GM19455 (cell line): ENCODE measurements around the gene HCFC1.

Source experiments
- ATAC-seq: cut with Tn5 transposase; IDR thresholded peaks from one replicate; pipeline ENCODE4 v1.9.1; 2021; ENCODE audit not compliant: unreplicated experiment

The HCFC1 gene

GRCh38 chrX:153905481-153906095 lies 66.0 kb downstream of the HCFC1 start:
- no peak for ATAC-seq

- no peak for ATAC-seq
Observed at GRCh38 chrX:153903991-153904957, 67.3 kb downstream of the HCFC1 start, which contains the start of gene AVPR2. TSS of gene AVPR2 (plus strand) at chrX:153904673. CDS start at chrX:153905146, 473 bp downstream.

GRCh38 chrX:153903238-153903980 lies 68.2 kb downstream of the HCFC1 start:
- ATAC-seq = no peak

GRCh38 chrX:153902385-153902784 lies 69.2 kb downstream of the HCFC1 start:
- ATAC-seq = no peak

- no peak for ATAC-seq
Observed at GRCh38 chrX:153901753-153902140, 69.9 kb downstream of the HCFC1 start.

GRCh38 chrX:153900831-153901752 lies 70.5 kb downstream of the HCFC1 start:
- peak; percentile 75 for ATAC-seq

- ATAC-seq = no peak
Observed at GRCh38 chrX:153897899-153898298, 73.7 kb downstream of the HCFC1 start.
